ENCODE results near the gene ARHGAP9.

ARHGAP9 gene

GRCh38 chr12:57498571-57498970, 18.9 kb upstream of the ARHGAP9 start:
- no peak for TF ChIP-seq ZNF501 (tag by site-specific recombination; IDR thresholded peaks at IDR 0.05)
- no peak for TF ChIP-seq ZNF354C (tag by site-specific recombination; IDR thresholded peaks at IDR 0.05; ENCODE audit: borderline replicate concordance, low read depth)
- no peak for TF ChIP-seq ZNF146 (tag by site-specific recombination; IDR thresholded peaks at IDR 0.05)
- no peak for TF ChIP-seq ZFP69B (tag by site-specific recombination; IDR thresholded peaks at IDR 0.05)
- TF ChIP-seq ZNF10 (tag by site-specific recombination; IDR thresholded peaks at IDR 0.05), result no peak
- no peak for TF ChIP-seq ZNF311 (tag by site-specific recombination; IDR thresholded peaks at IDR 0.05; ENCODE audit: borderline replicate concordance)
- no peak for TF ChIP-seq KLF16 (tag by site-specific recombination; IDR thresholded peaks at IDR 0.05)
- no peak for TF ChIP-seq MEIS1 (CRISPR knock-in tag; IDR thresholded peaks at IDR 0.05; ENCODE audit: borderline replicate concordance)
- no peak for TF ChIP-seq TRIM28 (IDR thresholded peaks at IDR 0.05; ENCODE audit: borderline replicate concordance, low read length)
- no peak for TF ChIP-seq BCL11B (tag by site-specific recombination; IDR thresholded peaks at IDR 0.05; ENCODE audit: low read depth)
- TF ChIP-seq ZBTB21 (tag by site-specific recombination; IDR thresholded peaks at IDR 0.05), result no peak
- no peak for TF ChIP-seq ZNF747 (tag by site-specific recombination; IDR thresholded peaks at IDR 0.05)
- TF ChIP-seq SETDB1 (IDR thresholded peaks at IDR 0.05; ENCODE audit: insufficient read length, low read length), result no peak
- TF ChIP-seq, protein P1, sequence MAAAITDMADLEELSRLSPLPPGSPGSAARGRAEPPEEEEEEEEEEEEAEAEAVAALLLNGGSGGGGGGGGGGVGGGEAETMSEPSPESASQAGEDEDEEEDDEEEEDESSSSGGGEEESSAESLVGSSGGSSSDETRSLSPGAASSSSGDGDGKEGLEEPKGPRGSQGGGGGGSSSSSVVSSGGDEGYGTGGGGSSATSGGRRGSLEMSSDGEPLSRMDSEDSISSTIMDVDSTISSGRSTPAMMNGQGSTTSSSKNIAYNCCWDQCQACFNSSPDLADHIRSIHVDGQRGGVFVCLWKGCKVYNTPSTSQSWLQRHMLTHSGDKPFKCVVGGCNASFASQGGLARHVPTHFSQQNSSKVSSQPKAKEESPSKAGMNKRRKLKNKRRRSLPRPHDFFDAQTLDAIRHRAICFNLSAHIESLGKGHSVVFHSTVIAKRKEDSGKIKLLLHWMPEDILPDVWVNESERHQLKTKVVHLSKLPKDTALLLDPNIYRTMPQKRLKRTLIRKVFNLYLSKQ (tag by site-specific recombination; IDR thresholded peaks at IDR 0.05; ENCODE audit: borderline replicate concordance), result no peak
- no peak for TF ChIP-seq ZNF830 (tag by site-specific recombination; IDR thresholded peaks at IDR 0.05; ENCODE audit: low read depth)
- TF ChIP-seq ZNF394 (tag by site-specific recombination; IDR thresholded peaks at IDR 0.05; ENCODE audit: borderline replicate concordance), result no peak
- no peak for TF ChIP-seq ZNF366 (tag by site-specific recombination; conservative IDR thresholded peaks at IDR 0.05)
- TF ChIP-seq ZNF223 (tag by site-specific recombination; IDR thresholded peaks at IDR 0.05), result no peak
- Histone ChIP-seq H3K27ac (ENCODE audit: extremely low read depth, low read depth, low read length) (no peak overlapping the region), H3K36me3 (ENCODE audit: control insufficient read depth in 2 of 2, insufficient read depth in 1 of 2, low read length in 2 of 2) (peaks cover 69 to 74% of the 10 kb centered on the region in 2 experiments), H3K4me3 (ENCODE audit: low read depth, low read length) (no peak overlapping the region), H3K4me1 (ENCODE audit: control insufficient read depth, insufficient read depth, low read length) (no peaks in the 10 kb centered on the region), H3K9me3 (ENCODE audit: control insufficient read depth, insufficient read depth, low read depth, low read length) (no peaks in the 10 kb centered on the region)
- ChIA-PET CTCF (no interaction called here), POLR2A (interaction anchor here (1.0 kb wide), 1 partner anchor 21 kb away, joined by 4 read pairs; no protein-coding TSS in a partner anchor)

- ChIA-PET CTCF (no interaction called here), POLR2A (interaction anchor here (1.2 to 2.3 kb wide), 2 partner anchors 9 to 10 kb away, joined by 3 to 8 read pairs; partner anchors contain the start of gene MARS1)
- Histone ChIP-seq H3K9me3 (ENCODE audit: control insufficient read depth, insufficient read depth, low read depth, low read length) (no peaks in the 10 kb centered on the region), H3K36me3 (ENCODE audit: control insufficient read depth in 2 of 2, insufficient read depth in 1 of 2, low read length in 2 of 2) (peaks cover 64 to 69% of the 10 kb centered on the region in 2 experiments), H3K27ac (ENCODE audit: extremely low read depth, low read depth, low read length) (peak overlapping the region; percentile 24; the same call in 1 of the 2 replicates), H3K4me3 (ENCODE audit: low read depth, low read length) (no peak overlapping the region), H3K4me1 (ENCODE audit: control insufficient read depth, insufficient read depth, low read length) (no peaks in the 10 kb centered on the region)
- TF ChIP-seq YY1 (tag by site-specific recombination; IDR thresholded peaks at IDR 0.05) (no peak), ZNF138 (tag by site-specific recombination; IDR thresholded peaks at IDR 0.05; ENCODE audit: borderline replicate concordance) (no peak), PRDM6 (tag by site-specific recombination; IDR thresholded peaks at IDR 0.05) (no peak), ZNF585B (tag by site-specific recombination; IDR thresholded peaks at IDR 0.05) (no peak), PRDM2 (tag by site-specific recombination; IDR thresholded peaks at IDR 0.05; ENCODE audit: borderline replicate concordance) (no peak)
- TF ChIP-seq, protein P2, sequence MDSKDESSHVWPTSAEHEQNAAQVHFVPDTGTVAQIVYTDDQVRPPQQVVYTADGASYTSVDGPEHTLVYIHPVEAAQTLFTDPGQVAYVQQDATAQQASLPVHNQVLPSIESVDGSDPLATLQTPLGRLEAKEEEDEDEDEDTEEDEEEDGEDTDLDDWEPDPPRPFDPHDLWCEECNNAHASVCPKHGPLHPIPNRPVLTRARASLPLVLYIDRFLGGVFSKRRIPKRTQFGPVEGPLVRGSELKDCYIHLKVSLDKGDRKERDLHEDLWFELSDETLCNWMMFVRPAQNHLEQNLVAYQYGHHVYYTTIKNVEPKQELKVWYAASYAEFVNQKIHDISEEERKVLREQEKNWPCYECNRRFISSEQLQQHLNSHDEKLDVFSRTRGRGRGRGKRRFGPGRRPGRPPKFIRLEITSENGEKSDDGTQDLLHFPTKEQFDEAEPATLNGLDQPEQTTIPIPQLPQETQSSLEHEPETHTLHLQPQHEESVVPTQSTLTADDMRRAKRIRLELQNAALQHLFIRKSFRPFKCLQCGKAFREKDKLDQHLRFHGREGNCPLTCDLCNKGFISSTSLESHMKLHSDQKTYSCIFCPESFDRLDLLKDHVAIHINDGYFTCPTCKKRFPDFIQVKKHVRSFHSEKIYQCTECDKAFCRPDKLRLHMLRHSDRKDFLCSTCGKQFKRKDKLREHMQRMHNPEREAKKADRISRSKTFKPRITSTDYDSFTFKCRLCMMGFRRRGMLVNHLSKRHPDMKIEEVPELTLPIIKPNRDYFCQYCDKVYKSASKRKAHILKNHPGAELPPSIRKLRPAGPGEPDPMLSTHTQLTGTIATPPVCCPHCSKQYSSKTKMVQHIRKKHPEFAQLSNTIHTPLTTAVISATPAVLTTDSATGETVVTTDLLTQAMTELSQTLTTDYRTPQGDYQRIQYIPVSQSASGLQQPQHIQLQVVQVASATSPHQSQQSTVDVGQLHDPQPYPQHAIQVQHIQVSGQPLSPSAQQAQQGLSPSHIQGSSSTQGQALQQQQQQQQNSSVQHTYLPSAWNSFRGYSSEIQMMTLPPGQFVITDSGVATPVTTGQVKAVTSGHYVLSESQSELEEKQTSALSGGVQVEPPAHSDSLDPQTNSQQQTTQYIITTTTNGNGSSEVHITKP (tag by site-specific recombination; IDR thresholded peaks at IDR 0.05), result no peak
Observed at GRCh38 chr12:57498132-57498502, 18.5 kb upstream of the ARHGAP9 start.

Data from HEK293 (cell line).